HG02885 (cell line): ENCODE measurements around the gene PICK1.
"Not testable (repeated sequence)": the region's sequence is repeated elsewhere in the genome, so short reads cannot be mapped to it uniquely, and the experiment has no call there.

Experiments used
- ATAC-seq: cut with Tn5 transposase; IDR thresholded peaks from one replicate; pipeline ENCODE4 v1.9.1; 2021; ENCODE audit warnings: mild to moderate bottlenecking; ENCODE audit not compliant: unreplicated experiment, poor library complexity

The PICK1 gene

GRCh38 chr22:38030311-38031133, 26.7 kb upstream of the PICK1 start:
- no peak for ATAC-seq

GRCh38 chr22:38031491-38031890, 25.7 kb upstream of the PICK1 start:
- no peak for ATAC-seq

- ATAC-seq, result no peak
These were observed 24.3 kb upstream of the PICK1 start for GRCh38 chr22:38032681-38033521.

- no peak for ATAC-seq
These were observed 23.5 kb upstream of the PICK1 start for GRCh38 chr22:38033522-38034277.

GRCh38 chr22:38034278-38034882, 22.8 kb upstream of the PICK1 start:
- ATAC-seq, result no peak

- ATAC-seq, result no peak
These were observed 22.2 kb upstream of the PICK1 start for GRCh38 chr22:38034884-38035529.

GRCh38 chr22:38035530-38035885, 21.7 kb upstream of the PICK1 start:
- ATAC-seq, result no peak

GRCh38 chr22:38036392-38037062, 20.7 kb upstream of the PICK1 start:
- ATAC-seq, result no peak

GRCh38 chr22:38037367-38038150, 19.6 kb upstream of the PICK1 start:
- ATAC-seq, result not testable (repeated sequence)

- ATAC-seq, result no peak
These were observed 18.8 kb upstream of the PICK1 start for GRCh38 chr22:38038426-38038825.

GRCh38 chr22:38038890-38039812, 18.1 kb upstream of the PICK1 start:
- no peak for ATAC-seq

- no peak for ATAC-seq
These were observed 16.0 kb upstream of the PICK1 start for GRCh38 chr22:38040953-38041759.

- ATAC-seq, result no peak
These were observed 15.3 kb upstream of the PICK1 start for GRCh38 chr22:38041760-38042487.

- no peak for ATAC-seq
These were observed 14.8 kb upstream of the PICK1 start for GRCh38 chr22:38042488-38042790.

GRCh38 chr22:38043151-38044039, 13.8 kb upstream of the PICK1 start:
- ATAC-seq, result no peak
